ENCODE results near the gene RHBDL1. TPM values are rescaled to one million over a fixed set of nuclear protein-coding genes. Genes with fewer than 3 reads are reported as not detected.

The RHBDL1 gene
- total and polyA plus RNA-seq, 10 of the 15 experiments (the other 5 are each of a cell fraction or from before 2014, with no cell fraction given): 0.04 to 1.3 (median 0.65) TPM; not detected in 5

DNA sequence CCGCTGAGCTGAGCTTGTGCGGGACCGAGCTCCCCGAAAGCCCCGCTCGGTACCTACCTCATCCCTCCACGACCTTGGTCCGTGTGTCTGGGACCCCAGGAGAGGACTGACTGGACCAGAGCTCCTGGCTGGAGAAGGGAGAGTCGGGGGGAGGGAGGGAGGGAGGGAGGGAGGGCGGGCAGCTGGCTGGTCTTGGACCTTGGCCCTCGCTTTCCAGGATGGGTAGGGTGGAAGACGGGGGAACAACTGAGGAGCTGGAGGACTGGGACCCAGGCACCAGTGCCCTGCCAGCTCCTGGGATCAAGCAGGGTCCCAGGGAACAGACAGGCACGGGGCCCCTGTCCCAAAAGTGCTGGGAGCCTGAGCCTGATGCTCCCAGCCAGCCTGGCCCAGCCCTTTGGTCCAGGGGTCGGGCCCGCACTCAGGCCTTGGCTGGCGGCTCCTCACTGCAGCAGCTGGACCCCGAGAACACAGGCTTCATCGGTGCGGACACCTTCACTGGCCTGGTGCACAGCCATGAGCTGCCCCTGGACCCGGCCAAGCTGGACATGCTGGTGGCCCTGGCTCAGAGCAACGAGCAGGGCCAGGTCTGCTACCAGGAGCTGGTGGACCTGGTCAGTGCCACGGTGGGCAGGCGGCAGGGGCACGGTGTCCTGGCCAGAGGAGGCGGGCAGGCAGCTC lies 553 bp downstream of the RHBDL1 start:
- no peak for DNase-seq (ENCODE audit: low read depth, low spot score)
- FAIRE-seq: no peak
- intact Hi-C loops (cut with micrococcal nuclease; ENCODE audit: unreplicated experiment): no loop called here
- H3K4me2 ChIP-seq (ENCODE audit: control insufficient read depth, insufficient read depth): no peak overlapping the region
- BruUV-seq (replicated peaks): no TSS peak
- no peak overlapping the region for H3K4me3 ChIP-seq
- 61% methylated on average over 19 of the region's 25 CpGs for WGBS (ENCODE audit: insufficient coverage, insufficient replicate concordance, low lambda C conversion rate, missing lambda C conversion rate)
- ChIA-PET SMC1A (ENCODE audit: uncharacterized antibody, unreplicated experiment) (no interaction called here), POLR2A (no interaction called here), CTCF (interaction anchor here (0.7 kb wide), 1 partner anchor 535 kb away, joined by 3 read pairs; no protein-coding TSS in a partner anchor), RAD21 (ENCODE audit: unreplicated experiment) (interaction anchor here (0.8 kb wide), 1 partner anchor 40 kb away, joined by 3 read pairs; the partner anchor contains the start of gene METTL26)
- ATAC-seq: no peak
- peaks cover 0 to 11% of the 10 kb centered on the region in 2 experiments; a peak in 2 of 4 replicates for H3K36me3 ChIP-seq (ENCODE audit: control insufficient read depth in 2 of 2, insufficient read depth in 2 of 2, low read length in 1 of 2)
- TF ChIP-seq POLR2A (IDR thresholded peaks at IDR 0.05; ENCODE audit: low read depth, low read length) (peak; percentile 16; the same call in 1 of the 2 replicates), RELA (IDR thresholded peaks at IDR 0.05; ENCODE audit: borderline replicate concordance, partially characterized antibody) (no peak)
- no peaks in the 10 kb centered on the region for H3K27me3 ChIP-seq (replicated peaks in 1 of 2; ENCODE audit: control insufficient read depth in 2 of 2, insufficient read depth in 2 of 2, low read length in 1 of 2)
- no peaks in the 10 kb centered on the region for H3K4me1 ChIP-seq (ENCODE audit: control insufficient read depth, insufficient read depth, low read length)
- in situ Hi-C loops (cut with MboI): no loop called here
- no peaks in the 10 kb centered on the region for H3K9me3 ChIP-seq (replicated peaks; ENCODE audit: control insufficient read depth, insufficient read depth, low read length)
- no peak overlapping the region for H3K9ac ChIP-seq (ENCODE audit: control insufficient read depth, insufficient read depth, low read length)
- H3K79me2 ChIP-seq (ENCODE audit: control insufficient read depth, insufficient read depth, low read length): peaks cover 7% of the 10 kb centered on the region
- H3K27ac ChIP-seq (ENCODE audit: control insufficient read depth, insufficient read depth): no peak overlapping the region
- H2AFZ ChIP-seq (ENCODE audit: control insufficient read depth, low read depth, low read length): no peak overlapping the region
- H4K20me1 ChIP-seq (ENCODE audit: control insufficient read depth, insufficient read depth): no peaks in the 10 kb centered on the region; the same call in 1 of the 2 replicates

DNA sequence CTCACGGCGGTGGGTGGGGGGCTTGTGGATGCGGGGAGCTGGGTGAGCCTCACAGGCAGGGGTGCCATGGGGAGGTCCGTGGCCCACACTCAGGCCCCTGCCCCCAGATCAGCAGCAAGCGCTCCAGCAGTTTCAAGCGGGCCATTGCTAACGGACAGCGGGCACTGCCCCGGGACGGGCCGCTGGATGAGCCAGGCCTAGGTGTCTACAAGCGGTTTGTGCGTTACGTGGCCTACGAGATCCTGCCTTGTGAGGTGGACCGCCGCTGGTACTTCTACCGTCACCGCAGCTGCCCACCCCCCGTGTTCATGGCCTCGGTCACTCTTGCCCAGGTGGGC lies 1.1 kb downstream of the RHBDL1 start:
- H3K9ac ChIP-seq (ENCODE audit: control insufficient read depth, insufficient read depth, low read length): no peak overlapping the region
- POLR2A ChIA-PET: no interaction called here
- no peak overlapping the region for H2AFZ ChIP-seq (ENCODE audit: control insufficient read depth, low read depth, low read length)
- CTCF ChIA-PET: interaction anchor here (0.7 kb wide), 1 partner anchor 535 kb away, joined by 3 read pairs; no protein-coding TSS in a partner anchor
- peaks cover 0 to 6% of the 10 kb centered on the region in 2 experiments; a peak in 2 of 4 replicates for H3K36me3 ChIP-seq (ENCODE audit: control insufficient read depth in 2 of 2, insufficient read depth in 2 of 2, low read length in 1 of 2)
- peaks cover 5% of the 10 kb centered on the region; the same call in 1 of the 2 replicates for H4K20me1 ChIP-seq (ENCODE audit: control insufficient read depth, insufficient read depth)
- ATAC-seq (no peak), FAIRE-seq (no peak), DNase-seq (ENCODE audit: low read depth, low spot score) (no peak)
- peaks cover 12% of the 10 kb centered on the region for H3K79me2 ChIP-seq (ENCODE audit: control insufficient read depth, insufficient read depth, low read length)
- no peak overlapping the region for H3K4me3 ChIP-seq
- no peaks in the 10 kb centered on the region for H3K9me3 ChIP-seq (replicated peaks; ENCODE audit: control insufficient read depth, insufficient read depth, low read length)
- 92% methylated on average over 20 of the region's 21 CpGs for WGBS (ENCODE audit: insufficient coverage, insufficient replicate concordance, low lambda C conversion rate, missing lambda C conversion rate)
- SMC1A ChIA-PET (ENCODE audit: uncharacterized antibody, unreplicated experiment): no interaction called here
- H3K4me1 ChIP-seq (ENCODE audit: control insufficient read depth, insufficient read depth, low read length): peaks cover 3% of the 10 kb centered on the region
- intact Hi-C loops (cut with micrococcal nuclease; ENCODE audit: unreplicated experiment) (no loop called here), in situ Hi-C loops (cut with MboI) (no loop called here)
- no TSS peak for BruUV-seq (replicated peaks)
- no peak overlapping the region for H3K4me2 ChIP-seq (ENCODE audit: control insufficient read depth, insufficient read depth)
- no peak overlapping the region for H3K27ac ChIP-seq (ENCODE audit: control insufficient read depth, insufficient read depth)
- RAD21 ChIA-PET (ENCODE audit: unreplicated experiment): no interaction called here
- no peaks in the 10 kb centered on the region for H3K27me3 ChIP-seq (replicated peaks in 1 of 2; ENCODE audit: control insufficient read depth in 2 of 2, insufficient read depth in 2 of 2, low read length in 1 of 2)
- TF ChIP-seq TARDBP (IDR thresholded peaks at IDR 0.05; ENCODE audit: borderline replicate concordance) (no peak), ZZZ3 (IDR thresholded peaks at IDR 0.05; ENCODE audit: control insufficient read depth, insufficient read length, low read depth) (no peak), BACH1 (IDR thresholded peaks at IDR 0.05; ENCODE audit: borderline replicate concordance) (no peak), CBX3 (IDR thresholded peaks at IDR 0.05; ENCODE audit: borderline replicate concordance, low read depth) (no peak)
- TF ChIP-seq, protein P1, sequence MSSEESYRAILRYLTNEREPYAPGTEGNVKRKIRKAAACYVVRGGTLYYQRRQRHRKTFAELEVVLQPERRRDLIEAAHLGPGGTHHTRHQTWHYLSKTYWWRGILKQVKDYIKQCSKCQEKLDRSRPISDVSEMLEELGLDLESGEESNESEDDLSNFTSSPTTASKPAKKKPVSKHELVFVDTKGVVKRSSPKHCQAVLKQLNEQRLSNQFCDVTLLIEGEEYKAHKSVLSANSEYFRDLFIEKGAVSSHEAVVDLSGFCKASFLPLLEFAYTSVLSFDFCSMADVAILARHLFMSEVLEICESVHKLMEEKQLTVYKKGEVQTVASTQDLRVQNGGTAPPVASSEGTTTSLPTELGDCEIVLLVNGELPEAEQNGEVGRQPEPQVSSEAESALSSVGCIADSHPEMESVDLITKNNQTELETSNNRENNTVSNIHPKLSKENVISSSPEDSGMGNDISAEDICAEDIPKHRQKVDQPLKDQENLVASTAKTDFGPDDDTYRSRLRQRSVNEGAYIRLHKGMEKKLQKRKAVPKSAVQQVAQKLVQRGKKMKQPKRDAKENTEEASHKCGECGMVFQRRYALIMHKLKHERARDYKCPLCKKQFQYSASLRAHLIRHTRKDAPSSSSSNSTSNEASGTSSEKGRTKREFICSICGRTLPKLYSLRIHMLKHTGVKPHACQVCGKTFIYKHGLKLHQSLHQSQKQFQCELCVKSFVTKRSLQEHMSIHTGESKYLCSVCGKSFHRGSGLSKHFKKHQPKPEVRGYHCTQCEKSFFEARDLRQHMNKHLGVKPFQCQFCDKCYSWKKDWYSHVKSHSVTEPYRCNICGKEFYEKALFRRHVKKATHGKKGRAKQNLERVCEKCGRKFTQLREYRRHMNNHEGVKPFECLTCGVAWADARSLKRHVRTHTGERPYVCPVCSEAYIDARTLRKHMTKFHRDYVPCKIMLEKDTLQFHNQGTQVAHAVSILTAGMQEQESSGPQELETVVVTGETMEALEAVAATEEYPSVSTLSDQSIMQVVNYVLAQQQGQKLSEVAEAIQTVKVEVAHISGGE (CRISPR knock-in tag; IDR thresholded peaks at IDR 0.05): no peak
- TF ChIP-seq, protein P2, sequence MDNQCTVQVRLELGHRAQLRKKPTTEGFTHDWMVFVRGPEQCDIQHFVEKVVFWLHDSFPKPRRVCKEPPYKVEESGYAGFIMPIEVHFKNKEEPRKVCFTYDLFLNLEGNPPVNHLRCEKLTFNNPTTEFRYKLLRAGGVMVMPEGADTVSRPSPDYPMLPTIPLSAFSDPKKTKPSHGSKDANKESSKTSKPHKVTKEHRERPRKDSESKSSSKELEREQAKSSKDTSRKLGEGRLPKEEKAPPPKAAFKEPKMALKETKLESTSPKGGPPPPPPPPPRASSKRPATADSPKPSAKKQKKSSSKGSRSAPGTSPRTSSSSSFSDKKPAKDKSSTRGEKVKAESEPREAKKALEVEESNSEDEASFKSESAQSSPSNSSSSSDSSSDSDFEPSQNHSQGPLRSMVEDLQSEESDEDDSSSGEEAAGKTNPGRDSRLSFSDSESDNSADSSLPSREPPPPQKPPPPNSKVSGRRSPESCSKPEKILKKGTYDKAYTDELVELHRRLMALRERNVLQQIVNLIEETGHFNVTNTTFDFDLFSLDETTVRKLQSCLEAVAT (IDR thresholded peaks at IDR 0.05): no peak
- TF ChIP-seq, protein P3, sequence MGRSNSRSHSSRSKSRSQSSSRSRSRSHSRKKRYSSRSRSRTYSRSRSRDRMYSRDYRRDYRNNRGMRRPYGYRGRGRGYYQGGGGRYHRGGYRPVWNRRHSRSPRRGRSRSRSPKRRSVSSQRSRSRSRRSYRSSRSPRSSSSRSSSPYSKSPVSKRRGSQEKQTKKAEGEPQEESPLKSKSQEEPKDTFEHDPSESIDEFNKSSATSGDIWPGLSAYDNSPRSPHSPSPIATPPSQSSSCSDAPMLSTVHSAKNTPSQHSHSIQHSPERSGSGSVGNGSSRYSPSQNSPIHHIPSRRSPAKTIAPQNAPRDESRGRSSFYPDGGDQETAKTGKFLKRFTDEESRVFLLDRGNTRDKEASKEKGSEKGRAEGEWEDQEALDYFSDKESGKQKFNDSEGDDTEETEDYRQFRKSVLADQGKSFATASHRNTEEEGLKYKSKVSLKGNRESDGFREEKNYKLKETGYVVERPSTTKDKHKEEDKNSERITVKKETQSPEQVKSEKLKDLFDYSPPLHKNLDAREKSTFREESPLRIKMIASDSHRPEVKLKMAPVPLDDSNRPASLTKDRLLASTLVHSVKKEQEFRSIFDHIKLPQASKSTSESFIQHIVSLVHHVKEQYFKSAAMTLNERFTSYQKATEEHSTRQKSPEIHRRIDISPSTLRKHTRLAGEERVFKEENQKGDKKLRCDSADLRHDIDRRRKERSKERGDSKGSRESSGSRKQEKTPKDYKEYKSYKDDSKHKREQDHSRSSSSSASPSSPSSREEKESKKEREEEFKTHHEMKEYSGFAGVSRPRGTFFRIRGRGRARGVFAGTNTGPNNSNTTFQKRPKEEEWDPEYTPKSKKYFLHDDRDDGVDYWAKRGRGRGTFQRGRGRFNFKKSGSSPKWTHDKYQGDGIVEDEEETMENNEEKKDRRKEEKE (IDR thresholded peaks at IDR 0.05): no peak
